ENCODE results near the gene TMEM63A.
"Not testable (repeated sequence)": the region's sequence is repeated elsewhere in the genome, so short reads cannot be mapped to it uniquely, and the experiment has no call there.

The TMEM63A gene

GRCh38 chr1:225845097-225845496, 37.1 kb downstream of the TMEM63A start:
- DNase-seq (ENCODE audit: low read depth) = no peak

GRCh38 chr1:225844236-225845061, 37.7 kb downstream of the TMEM63A start:
- no peak for DNase-seq (ENCODE audit: low read depth)

GRCh38 chr1:225843426-225843795, 38.8 kb downstream of the TMEM63A start:
- no peak for DNase-seq (ENCODE audit: low read depth)

- no peak for DNase-seq (ENCODE audit: low read depth)
Measured at GRCh38 chr1:225842788-225843425, 39.3 kb downstream of the TMEM63A start.

GRCh38 chr1:225842074-225842473, 40.1 kb downstream of the TMEM63A start:
- DNase-seq (ENCODE audit: low read depth) = no peak

GRCh38 chr1:225840713-225841112, 41.5 kb downstream of the TMEM63A start:
- DNase-seq (ENCODE audit: low read depth) = no peak

- DNase-seq (ENCODE audit: low read depth) = no peak
Measured at GRCh38 chr1:225840223-225840610, 42.0 kb downstream of the TMEM63A start.

GRCh38 chr1:225838793-225839192, 43.4 kb downstream of the TMEM63A start:
- no peak for DNase-seq (ENCODE audit: low read depth)

- DNase-seq (ENCODE audit: low read depth) = not testable (repeated sequence)
Measured at GRCh38 chr1:225836296-225836695, 45.9 kb downstream of the TMEM63A start.

- no peak for DNase-seq (ENCODE audit: low read depth)
Measured at GRCh38 chr1:225835856-225836255, 46.3 kb downstream of the TMEM63A start.

GRCh38 chr1:225834417-225835329, 47.5 kb downstream of the TMEM63A start:
- no peak for DNase-seq (ENCODE audit: low read depth)

- DNase-seq (ENCODE audit: low read depth) = no peak
Measured at GRCh38 chr1:225830841-225831240, 51.3 kb downstream of the TMEM63A start.

GRCh38 chr1:225828706-225829345, 53.4 kb downstream of the TMEM63A start:
- DNase-seq (ENCODE audit: low read depth) = no peak

- DNase-seq (ENCODE audit: low read depth) = no peak
Measured at GRCh38 chr1:225827076-225827475, 55.1 kb downstream of the TMEM63A start.

- no peak for DNase-seq (ENCODE audit: low read depth)
Measured at GRCh38 chr1:225825607-225826007, 56.6 kb downstream of the TMEM63A start.

- DNase-seq (ENCODE audit: low read depth) = no peak
Measured at GRCh38 chr1:225825078-225825477, 57.1 kb downstream of the TMEM63A start.

GRCh38 chr1:225824533-225824941, 57.6 kb downstream of the TMEM63A start:
- no peak for DNase-seq (ENCODE audit: low read depth)

GRCh38 chr1:225823811-225824261, 58.3 kb downstream of the TMEM63A start:
- DNase-seq (ENCODE audit: low read depth) = no peak

GRCh38 chr1:225822655-225823403, 59.4 kb downstream of the TMEM63A start:
- no peak for DNase-seq (ENCODE audit: low read depth)

- no peak for DNase-seq (ENCODE audit: low read depth)
Measured at GRCh38 chr1:225820522-225821120, 61.6 kb downstream of the TMEM63A start.
